Left ventricle myocardium inferior (tissue), 1 donor: ENCODE measurements around the gene NFKBIB. TPM values are rescaled to one million over a fixed set of nuclear protein-coding genes. Genes with fewer than 3 reads are reported as not detected.

ENCODE experiments used
- DNase-seq: peaks from one replicate; pipeline ENCODE4 v3.0.0-alpha.2; 2020
- H3K27ac ChIP-seq: fragments of 200-600 bp; replicated peaks from 2 replicates; pipeline ENCODE4 v1.8.0; 2021
- H3K27me3 ChIP-seq: fragments of 200-600 bp; 2 replicates; pipeline ENCODE4 v1.8.0; 2021; ENCODE audit warnings: low read depth
- H3K36me3 ChIP-seq: fragments of 200-600 bp; 2 replicates; pipeline ENCODE4 v1.8.0; 2021
- H3K4me1 ChIP-seq: fragments of 200-600 bp; 2 replicates; pipeline ENCODE4 v1.8.0; 2021
- H3K4me3 ChIP-seq: fragments of 200-600 bp; 2 replicates; pipeline ENCODE4 v1.8.0; 2021; ENCODE audit warnings: mild to moderate bottlenecking, moderate library complexity
- H3K9me3 ChIP-seq: fragments of 200-600 bp; replicated peaks from 2 replicates; pipeline ENCODE4 v1.8.0; 2021
- CTCF ChIP-seq: fragments of 200-600 bp; IDR thresholded peaks from 2 replicates; pipeline ENCODE4 v1.8.0; 2021; ENCODE audit warnings: antibody characterized with exemption, mild to moderate bottlenecking, borderline replicate concordance
- intact Hi-C: fragments of 100-400 bp; cut with micrococcal nuclease; formaldehyde crosslinking; loops from one replicate; pipeline ENCODE4 v1.11.0; 2022
- total RNA-seq: library from RNA; stranded (reverse); fragmentation: NEBNext Ultra II Directional; extraction: Animal tissue kit (Norgen Biotek cat#: 25700); gene quantifications from one replicate; pipeline ENCODE4 v1.2.1, GENCODE V29; 2021
- donor health status: DM: no; HTN: yes; CAD: no; lungs with severe emphysema.

The NFKBIB gene
- total RNA-seq, 1 donor from 2014 or later: 18.4 TPM

- peaks cover 17% of the 10 kb centered on the region for H3K27me3 ChIP-seq
- H3K4me1 ChIP-seq: peaks cover 12% of the 10 kb centered on the region
- H3K36me3 ChIP-seq: peaks cover 1% of the 10 kb centered on the region
- no peak for TF ChIP-seq CTCF
- H3K4me3 ChIP-seq: peak overlapping the region; percentile 64
- peak; percentile 87 for DNase-seq
- intact Hi-C loops: no loop called here
- no peaks in the 10 kb centered on the region for H3K9me3 ChIP-seq
- no peak overlapping the region for H3K27ac ChIP-seq
These were observed 50.0 kb downstream of the NFKBIB start for GRCh38 chr19:38949580-38950367.

DNA sequence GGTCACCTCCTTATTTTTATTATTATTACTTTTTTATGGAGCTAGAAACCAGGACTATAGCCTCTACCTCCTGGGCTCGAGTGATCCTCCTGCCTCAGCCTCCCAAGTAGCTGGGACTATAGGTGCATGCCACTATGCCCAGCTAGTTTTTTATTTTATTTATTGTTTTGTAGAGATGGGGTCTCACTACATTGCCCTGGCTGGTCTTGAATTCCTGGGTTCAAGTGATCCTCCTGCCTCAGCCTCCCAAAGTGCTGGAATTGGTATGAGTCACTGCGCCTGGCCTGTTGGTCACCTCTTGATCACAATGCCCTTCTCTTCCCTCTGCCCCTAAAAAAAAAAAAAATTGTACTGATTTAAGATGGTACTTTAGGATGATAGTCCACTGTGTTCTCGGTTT is 51.4 kb downstream of the NFKBIB start:
- Histone ChIP-seq H3K4me1 (peaks cover 12% of the 10 kb centered on the region), H3K4me3 (no peak overlapping the region), H3K27me3 (peaks cover 17% of the 10 kb centered on the region), H3K9me3 (no peaks in the 10 kb centered on the region), H3K27ac (no peak overlapping the region), H3K36me3 (no peaks in the 10 kb centered on the region)
- TF ChIP-seq CTCF: no peak
- intact Hi-C loops: no loop called here
- DNase-seq: no peak

DNA sequence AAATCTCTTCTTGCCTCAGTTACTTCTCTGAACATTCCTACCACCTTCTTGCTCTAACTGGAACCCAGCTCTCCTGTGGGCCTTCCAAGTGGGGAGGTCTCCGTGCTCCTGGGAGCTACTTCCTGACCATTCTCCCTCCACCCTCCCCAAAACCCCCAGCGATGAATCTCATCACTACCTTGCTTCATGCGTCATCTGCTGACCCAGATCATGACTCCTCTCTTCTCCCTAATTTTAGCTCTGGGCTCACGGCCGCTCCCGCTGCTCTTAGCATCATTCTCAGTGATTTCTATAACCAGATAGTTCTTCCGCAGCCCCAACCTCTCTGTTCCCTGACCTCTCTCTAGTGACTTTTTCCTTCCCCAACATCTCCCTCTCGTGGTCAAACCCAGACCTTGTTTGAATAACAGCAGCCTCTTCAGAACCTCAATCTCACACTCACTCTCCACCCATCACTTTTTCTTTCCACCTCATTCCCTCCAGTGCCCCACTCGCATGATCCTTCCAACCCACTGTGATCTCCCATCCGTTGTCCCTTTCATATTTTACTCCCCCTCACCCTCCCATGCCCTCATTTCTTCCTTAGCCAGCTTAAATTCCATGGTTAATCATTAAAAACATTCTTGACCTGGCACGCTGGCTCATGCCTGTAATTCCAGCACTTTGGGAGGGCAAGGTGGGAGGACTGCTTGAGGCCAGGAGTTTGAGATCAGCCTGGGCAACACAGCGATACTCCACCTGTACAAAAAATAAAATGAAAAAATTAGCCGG is 52.8 kb downstream of the NFKBIB start:
- peaks cover 17% of the 10 kb centered on the region for H3K27me3 ChIP-seq
- no peak for DNase-seq
- intact Hi-C loops: no loop called here
- H3K36me3 ChIP-seq: no peaks in the 10 kb centered on the region
- H3K27ac ChIP-seq: no peak overlapping the region
- no peak overlapping the region for H3K4me3 ChIP-seq
- H3K9me3 ChIP-seq: no peaks in the 10 kb centered on the region
- TF ChIP-seq CTCF: peak; percentile 53
- H3K4me1 ChIP-seq: peaks cover 12% of the 10 kb centered on the region

GRCh38 chr19:38953677-38954076 is 53.9 kb downstream of the NFKBIB start:
- Histone ChIP-seq H3K4me1 (peaks cover 12% of the 10 kb centered on the region), H3K27ac (no peak overlapping the region), H3K36me3 (no peaks in the 10 kb centered on the region), H3K9me3 (no peaks in the 10 kb centered on the region), H3K27me3 (peaks cover 17% of the 10 kb centered on the region), H3K4me3 (no peak overlapping the region)
- intact Hi-C loops: no loop called here
- no peak for DNase-seq
- no peak for TF ChIP-seq CTCF

- TF ChIP-seq CTCF: no peak
- intact Hi-C loops: no loop called here
- Histone ChIP-seq H3K4me3 (no peak overlapping the region), H3K9me3 (no peaks in the 10 kb centered on the region), H3K4me1 (no peaks in the 10 kb centered on the region), H3K27me3 (peaks cover 5% of the 10 kb centered on the region), H3K36me3 (no peaks in the 10 kb centered on the region), H3K27ac (no peak overlapping the region)
- no peak for DNase-seq
These were observed 56.5 kb downstream of the NFKBIB start for GRCh38 chr19:38956264-38956663.
